Measurements from ENCODE around the gene AATK. TPM values are rescaled to one million over a fixed set of nuclear protein-coding genes. Genes with fewer than 3 reads are reported as not detected.

AATK gene
- total and polyA plus RNA-seq, 9 of the 15 experiments (the other 6 are each of a cell fraction or from before 2014, with no cell fraction given), result 0.11 to 0.55 (median 0.38) TPM; not detected in 5

GRCh38 chr17:81161972-81162371 is 4.0 kb downstream of the AATK start:
- Histone ChIP-seq H3K4me2 (ENCODE audit: insufficient read depth, low read length) (no peak overlapping the region), H3K79me2 (ENCODE audit: control insufficient read depth, insufficient read depth, low read length) (no peaks in the 10 kb centered on the region), H3K9me3 (replicated peaks; ENCODE audit: control insufficient read depth, insufficient read depth, low read depth, low read length) (no peaks in the 10 kb centered on the region), H3K9ac (ENCODE audit: insufficient read depth in 1 of 2, low read depth in 2 of 2, low read length in 2 of 2) (no peak overlapping the region), H3K36me3 (ENCODE audit: control insufficient read depth, insufficient read depth, low read length) (no peaks in the 10 kb centered on the region), H3K27ac (ENCODE audit: extremely low read depth, low read depth, low read length) (no peak overlapping the region), H2AFZ (ENCODE audit: low read depth, low read length) (no peak overlapping the region), H4K20me1 (replicated peaks; ENCODE audit: control insufficient read depth, insufficient read depth, low read length) (no peaks in the 10 kb centered on the region; the same call in 1 of the 2 replicates), H3K4me1 (replicated peaks in 1 of 2; ENCODE audit: control insufficient read depth in 2 of 2, insufficient read depth in 2 of 2, low read length in 2 of 2) (peaks cover 0 to 86% of the 10 kb centered on the region in 2 experiments; a peak in 2 of 5 replicates), H3K9me1 (ENCODE audit: control insufficient read depth, insufficient read depth, low read length) (no peaks in the 10 kb centered on the region), H3K27me3 (ENCODE audit: control insufficient read depth in 2 of 2, insufficient read depth in 2 of 2, low read length in 2 of 2) (peaks cover 46 to 90% of the 10 kb centered on the region in 2 experiments; a peak in 4 of 5 replicates), H3K4me3 (no peak overlapping the region)
- intact Hi-C loops (cut with micrococcal nuclease) (no loop called here), in situ Hi-C loops (cut with MboI) (no loop called here)
- no TSS peak for BruUV-seq (replicated peaks)
- no peak for ATAC-seq
- ChIA-PET CTCF (ENCODE audit: low intra/inter-chr PET ratio) (no interaction called here), POLR2A (interaction anchor here (1.0 kb wide), 1 partner anchor 37 kb away, joined by 3 read pairs; no protein-coding TSS in a partner anchor)
- WGBS (ENCODE audit: insufficient coverage, low coverage, missing lambda C conversion rate), result 15% methylated on average over 15 of the region's 16 CpGs
- TF ChIP-seq MCM7 (IDR thresholded peaks at IDR 0.05) (no peak), ZNF707 (CRISPR knock-in tag; conservative IDR thresholded peaks at IDR 0.05) (no peak), YBX1 (IDR thresholded peaks at IDR 0.05) (no peak), ZNF57 (CRISPR knock-in tag; IDR thresholded peaks at IDR 0.05) (no peak), ARHGAP35 (IDR thresholded peaks at IDR 0.05; ENCODE audit: partially characterized antibody) (no peak), NCOA2 (IDR thresholded peaks at IDR 0.05; ENCODE audit: partially characterized antibody in 2 of 2) (no peak), TOE1 (IDR thresholded peaks at IDR 0.05; ENCODE audit: borderline replicate concordance) (no peak), TOE1 (CRISPR knock-in tag; IDR thresholded peaks at IDR 0.05; ENCODE audit: borderline replicate concordance, low read depth) (no peak), FOXO4 (CRISPR knock-in tag; IDR thresholded peaks at IDR 0.05) (no peak), C11orf30 (IDR thresholded peaks at IDR 0.05; ENCODE audit: low read depth) (no peak)
- no peak for FAIRE-seq
- DNase-seq (ENCODE audit: extremely low read depth in 1 of 4, low spot score in 3 of 4), result no peak
